ENCODE measurements around the gene STXBP6.

- TF ChIP-seq CTCF (IDR thresholded peaks at IDR 0.05) (no peak), POLR2A (IDR thresholded peaks at IDR 0.05) (no peak)
These were observed 817 bp downstream of the STXBP6 start for GRCh38 chr14:25049093-25049567.
